HG02943 (cell line): ENCODE measurements around the gene DLG2.
"Not testable (repeated sequence)": the region's sequence is repeated elsewhere in the genome, so short reads cannot be mapped to it uniquely, and the experiment has no call there.

ENCODE experiments used
- ATAC-seq: cut with Tn5 transposase; IDR thresholded peaks from one replicate; pipeline ENCODE4 v1.9.1; 2021; ENCODE audit warnings: mild to moderate bottlenecking, low read depth, moderate library complexity; ENCODE audit not compliant: unreplicated experiment

The DLG2 gene

GRCh38 chr11:83438438-83438837, 2188.7 kb downstream of the DLG2 start:
- ATAC-seq = no peak

- ATAC-seq = no peak
Observed at GRCh38 chr11:83437939-83438338, 2189.2 kb downstream of the DLG2 start.

- no peak for ATAC-seq
Observed at GRCh38 chr11:83436855-83437254, 2190.3 kb downstream of the DLG2 start.

GRCh38 chr11:83434812-83435211, 2192.3 kb downstream of the DLG2 start:
- ATAC-seq = not testable (repeated sequence)

GRCh38 chr11:83427943-83428342, 2199.2 kb downstream of the DLG2 start:
- ATAC-seq = no peak

GRCh38 chr11:83427501-83427900, 2199.6 kb downstream of the DLG2 start:
- ATAC-seq = no peak

GRCh38 chr11:83425137-83425466, 2202.0 kb downstream of the DLG2 start:
- no peak for ATAC-seq

GRCh38 chr11:83424376-83425136, 2202.6 kb downstream of the DLG2 start:
- ATAC-seq = no peak

GRCh38 chr11:83422641-83423040, 2204.5 kb downstream of the DLG2 start:
- not testable (repeated sequence) for ATAC-seq

- ATAC-seq = no peak
Observed at GRCh38 chr11:83410605-83411565, 2216.3 kb downstream of the DLG2 start.

- no peak for ATAC-seq
Observed at GRCh38 chr11:83409891-83410290, 2217.3 kb downstream of the DLG2 start.

- ATAC-seq = no peak
Observed at GRCh38 chr11:83409476-83409875, 2217.7 kb downstream of the DLG2 start.

- ATAC-seq = no peak
Observed at GRCh38 chr11:83408946-83409345, 2218.2 kb downstream of the DLG2 start.
